GM23338 (cell line): ENCODE measurements around the gene PDE2A. TPM values are rescaled to one million over a fixed set of nuclear protein-coding genes. Genes with fewer than 3 reads are reported as not detected.
A peak's percentile ranks its signal among the peaks of the same experiment; 100 is the strongest.

ENCODE experiments used
- ATAC-seq: fragments of 200-7000 bp; cut with Tn5 transposase; 3 replicates; pipeline ENCODE4 v1.9.1; 2020
- DNase-seq: peaks from one replicate; pipeline ENCODE4 v3.0.0-alpha.2; 2015; ENCODE audit warnings: low spot score
- H2AFZ ChIP-seq: fragments of 200-600 bp; sonication (generic); 2 replicates; pipeline ENCODE4 v1.8.0; 2016; ENCODE audit warnings: antibody characterized with exemption, mild to moderate bottlenecking, moderate library complexity
- H3F3A ChIP-seq: fragments of 200-600 bp; sonication (generic); replicated peaks from 2 replicates; pipeline ENCODE4 v1.8.0; 2017; ENCODE audit warnings: antibody characterized with exemption, mixed run types, low read depth
- H3K27ac ChIP-seq: fragments of 200-600 bp; sonication (generic); 2 replicates; pipeline ENCODE4 v1.6.1; 2016; ENCODE audit warnings: low read depth
- H3K27me3 ChIP-seq: fragments of 200-600 bp; sonication (generic); 2 replicates; pipeline ENCODE4 v1.8.0; 2016; ENCODE audit warnings: mild to moderate bottlenecking, mixed run types, moderate library complexity; ENCODE audit not compliant: insufficient read depth
- H3K36me3 ChIP-seq: fragments of 200-600 bp; sonication (generic); 2 replicates; pipeline ENCODE4 v1.8.0; 2016; ENCODE audit warnings: mild to moderate bottlenecking; ENCODE audit not compliant: insufficient read depth
- H3K4me1 ChIP-seq: fragments of 200-600 bp; sonication (generic); 2 replicates; pipeline ENCODE4 v1.8.0; 2016; ENCODE audit warnings: mild to moderate bottlenecking, moderate library complexity; ENCODE audit not compliant: insufficient read depth
- H3K4me2 ChIP-seq: fragments of 200-600 bp; sonication (generic); 2 replicates; pipeline ENCODE4 v1.7.1; 2017; ENCODE audit warnings: mixed run types
- H3K4me3 ChIP-seq: fragments of 200-600 bp; sonication (generic); 2 replicates; pipeline ENCODE4 v1.6.1; 2016; ENCODE audit warnings: mixed run types
- H3K79me2 ChIP-seq: fragments of 200-600 bp; sonication (generic); replicated peaks from 2 replicates; pipeline ENCODE4 v1.8.0; 2017; ENCODE audit warnings: mild to moderate bottlenecking; ENCODE audit not compliant: insufficient read depth
- H3K9me2 ChIP-seq: fragments of 200-600 bp; sonication (generic); 2 replicates; pipeline ENCODE4 v1.8.0; 2017; ENCODE audit not compliant: insufficient read depth
- H4K20me1 ChIP-seq: fragments of 200-600 bp; sonication (generic); replicated peaks from 2 replicates; pipeline ENCODE4 v1.8.0; 2017; ENCODE audit warnings: mild to moderate bottlenecking; ENCODE audit not compliant: insufficient read depth
- H3K27ac Mint-ChIP-seq: 2 replicates; pipeline ENCODE4 v1.8.0; 2020; ENCODE audit warnings: inconsistent platforms, mild to moderate bottlenecking, moderate library complexity, mixed read lengths
- H3K27me3 Mint-ChIP-seq: 3 replicates; pipeline ENCODE4 v1.8.0; 2022; ENCODE audit warnings: low read depth, mild to moderate bottlenecking, moderate library complexity, mixed read lengths, inconsistent platforms; ENCODE audit not compliant: insufficient read depth, poor library complexity
- H3K36me3 Mint-ChIP-seq: 3 replicates; pipeline ENCODE4 v1.8.0; 2021; ENCODE audit warnings: low read depth, mild to moderate bottlenecking, inconsistent platforms, moderate library complexity, mixed read lengths
- H3K4me1 Mint-ChIP-seq: 3 replicates; pipeline ENCODE4 v1.8.0; 2020; ENCODE audit warnings: mild to moderate bottlenecking, inconsistent platforms, mixed read lengths
- H3K4me3 Mint-ChIP-seq: 3 replicates; pipeline ENCODE4 v1.8.0; 2021; ENCODE audit warnings: moderate library complexity, mild to moderate bottlenecking, inconsistent platforms, mixed read lengths
- H3K9me3 Mint-ChIP-seq: 3 replicates; pipeline ENCODE4 v1.8.0; 2020; ENCODE audit warnings: moderate library complexity, mild to moderate bottlenecking, inconsistent platforms, mixed read lengths
- CREB1 ChIP-seq: fragments of 250-450 bp; sonication (Bioruptor Pico); IDR thresholded peaks from 2 replicates; pipeline ENCODE4 v1.5.0; 2020; ENCODE audit warnings: low read depth, mild to moderate bottlenecking, moderate library complexity
- EZH2 ChIP-seq: fragments of 200-600 bp; sonication (generic); IDR thresholded peaks from one replicate; pipeline ENCODE4 v1.8.0; 2017; ENCODE audit warnings: antibody characterized with exemption, mild to moderate bottlenecking, low read depth; ENCODE audit not compliant: unreplicated experiment
- EZH2phosphoT487 ChIP-seq: fragments of 200-600 bp; sonication (generic); IDR thresholded peaks from one replicate; pipeline ENCODE4 v1.8.1; 2018; ENCODE audit warnings: antibody characterized with exemption; ENCODE audit not compliant: unreplicated experiment
- JUNB ChIP-seq: IDR thresholded peaks from one replicate; pipeline ENCODE4 v1.6.1; 2016; ENCODE audit warnings: antibody characterized with exemption; ENCODE audit not compliant: unreplicated experiment
- NANOG ChIP-seq: IDR thresholded peaks from 2 replicates; pipeline ENCODE4 v1.6.1; 2016; ENCODE audit warnings: antibody characterized with exemption, borderline replicate concordance
- POLR2AphosphoS5 ChIP-seq: IDR thresholded peaks from 2 replicates; pipeline ENCODE4 v1.6.1; 2016; ENCODE audit warnings: antibody characterized with exemption, low read depth
- STAT1 ChIP-seq: IDR thresholded peaks from one replicate; pipeline ENCODE4 v1.6.1; 2016; ENCODE audit warnings: antibody characterized with exemption; ENCODE audit not compliant: unreplicated experiment
- ZNF114 ChIP-seq: fragments of 250-450 bp; sonication (Bioruptor Pico); IDR thresholded peaks from 2 replicates; pipeline ENCODE4 v1.5.0; 2020; ENCODE audit warnings: mild to moderate bottlenecking, moderate library complexity
- ZNF331 ChIP-seq: fragments of 250-450 bp; sonication (Bioruptor Pico); IDR thresholded peaks from 2 replicates; pipeline ENCODE4 v1.5.0; 2020; ENCODE audit warnings: low read depth, mild to moderate bottlenecking, moderate library complexity
- ZNF462 ChIP-seq: fragments of 250-450 bp; sonication (Bioruptor Pico); IDR thresholded peaks from 2 replicates; pipeline ENCODE4 v1.5.0; 2020; ENCODE audit warnings: mild to moderate bottlenecking, moderate library complexity
- polyA plus RNA-seq: library from polyadenylated mRNA; unstranded; fragments of >200 nt; fragmentation: Nextera tagmentation; extraction: Ambion mirVana; gene quantifications from 2 replicates; pipeline ENCODE4 v1.2.1, GENCODE V29; 2016
- total RNA-seq: library from RNA; depleted of rRNA; stranded (reverse); fragments of >200 nt; shearing (Covaris generic); gene quantifications from 2 replicates; pipeline ENCODE4 v1.2.3, GENCODE V29; 2014
- TF ChIP-seq, protein P1 (sequence below): IDR thresholded peaks from 2 replicates; pipeline ENCODE4 v1.6.1; 2016; ENCODE audit warnings: antibody characterized with exemption
- TF ChIP-seq, protein P2 (sequence below), 2 experiments: fragments of 200-600 bp in 1 of 2; sonication (generic) in 1 of 2; conservative IDR thresholded peaks; 2 replicates each; pipeline versions ENCODE4 v1.5.1 to v1.6.1; 2016 to 2017; ENCODE audit warnings: antibody characterized with exemption in 2 of 2, low read depth in 2 of 2, mild to moderate bottlenecking in 2 of 2, moderate library complexity in 1 of 2
- TF ChIP-seq, protein P3 (sequence below): IDR thresholded peaks from one replicate; pipeline ENCODE4 v1.6.1; 2018; ENCODE audit warnings: antibody characterized with exemption; ENCODE audit not compliant: unreplicated experiment

The PDE2A gene
- total and polyA plus RNA-seq, 2 experiments from 2014 or later, result 4.3 to 16.2 TPM

DNA sequence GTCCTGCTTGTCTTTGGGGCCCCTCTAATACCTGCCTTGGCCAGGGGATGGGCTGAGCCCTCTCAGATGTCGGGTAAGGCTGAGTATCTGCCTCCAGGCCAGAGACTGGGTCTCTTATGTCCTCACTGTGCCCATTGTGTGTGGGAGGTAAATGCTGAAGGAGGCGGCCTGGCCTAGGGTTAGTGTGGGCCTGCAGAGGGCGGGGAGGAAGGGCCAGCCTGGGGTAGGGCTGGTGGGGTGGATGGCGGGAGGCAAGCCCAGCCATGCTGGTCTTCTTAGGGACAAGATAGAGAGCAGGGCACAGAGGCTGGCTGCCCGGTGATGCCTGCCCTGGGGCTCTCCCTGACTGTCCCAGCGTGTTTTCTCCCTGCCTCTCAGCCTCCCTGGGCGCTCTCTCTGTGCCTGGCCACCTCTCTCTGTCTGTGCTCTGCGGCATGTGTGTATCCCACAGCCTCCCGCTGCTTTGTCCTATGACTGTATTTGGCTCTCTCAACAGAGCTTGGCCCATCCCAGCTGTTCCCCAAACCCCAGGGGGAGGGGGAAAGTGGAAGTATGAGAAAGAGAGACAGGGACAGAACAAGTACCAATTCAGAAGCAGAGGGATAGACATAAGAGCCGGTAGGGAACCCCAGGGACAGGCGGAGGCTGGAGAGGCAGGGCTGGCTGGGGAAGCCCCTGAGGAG, 57.0 kb downstream of the PDE2A start:
- Histone ChIP-seq H2AFZ (no peak overlapping the region), H3K27ac (no peak overlapping the region), H3K4me1 (no peaks in the 10 kb centered on the region), H3F3A (no peaks in the 10 kb centered on the region), H3K4me2 (no peak overlapping the region), H3K27me3 (no peaks in the 10 kb centered on the region), H4K20me1 (no peaks in the 10 kb centered on the region), H3K36me3 (no peaks in the 10 kb centered on the region), H3K9me2 (no peaks in the 10 kb centered on the region), H3K4me3 (no peak overlapping the region), H3K79me2 (no peaks in the 10 kb centered on the region)
- H3K4me3 Mint-ChIP-seq, result no peak overlapping the region
- TF ChIP-seq EZH2phosphoT487 (no peak), NANOG (no peak), ZNF331 (CRISPR knock-in tag) (no peak), EZH2 (no peak), ZNF462 (CRISPR knock-in tag) (no peak), ZNF114 (CRISPR knock-in tag) (no peak), CREB1 (CRISPR knock-in tag) (no peak), JUNB (no peak), POLR2AphosphoS5 (no peak), STAT1 (no peak)
- TF ChIP-seq, protein P1, sequence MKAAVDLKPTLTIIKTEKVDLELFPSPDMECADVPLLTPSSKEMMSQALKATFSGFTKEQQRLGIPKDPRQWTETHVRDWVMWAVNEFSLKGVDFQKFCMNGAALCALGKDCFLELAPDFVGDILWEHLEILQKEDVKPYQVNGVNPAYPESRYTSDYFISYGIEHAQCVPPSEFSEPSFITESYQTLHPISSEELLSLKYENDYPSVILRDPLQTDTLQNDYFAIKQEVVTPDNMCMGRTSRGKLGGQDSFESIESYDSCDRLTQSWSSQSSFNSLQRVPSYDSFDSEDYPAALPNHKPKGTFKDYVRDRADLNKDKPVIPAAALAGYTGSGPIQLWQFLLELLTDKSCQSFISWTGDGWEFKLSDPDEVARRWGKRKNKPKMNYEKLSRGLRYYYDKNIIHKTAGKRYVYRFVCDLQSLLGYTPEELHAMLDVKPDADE, result no peak
- TF ChIP-seq, protein P2, sequence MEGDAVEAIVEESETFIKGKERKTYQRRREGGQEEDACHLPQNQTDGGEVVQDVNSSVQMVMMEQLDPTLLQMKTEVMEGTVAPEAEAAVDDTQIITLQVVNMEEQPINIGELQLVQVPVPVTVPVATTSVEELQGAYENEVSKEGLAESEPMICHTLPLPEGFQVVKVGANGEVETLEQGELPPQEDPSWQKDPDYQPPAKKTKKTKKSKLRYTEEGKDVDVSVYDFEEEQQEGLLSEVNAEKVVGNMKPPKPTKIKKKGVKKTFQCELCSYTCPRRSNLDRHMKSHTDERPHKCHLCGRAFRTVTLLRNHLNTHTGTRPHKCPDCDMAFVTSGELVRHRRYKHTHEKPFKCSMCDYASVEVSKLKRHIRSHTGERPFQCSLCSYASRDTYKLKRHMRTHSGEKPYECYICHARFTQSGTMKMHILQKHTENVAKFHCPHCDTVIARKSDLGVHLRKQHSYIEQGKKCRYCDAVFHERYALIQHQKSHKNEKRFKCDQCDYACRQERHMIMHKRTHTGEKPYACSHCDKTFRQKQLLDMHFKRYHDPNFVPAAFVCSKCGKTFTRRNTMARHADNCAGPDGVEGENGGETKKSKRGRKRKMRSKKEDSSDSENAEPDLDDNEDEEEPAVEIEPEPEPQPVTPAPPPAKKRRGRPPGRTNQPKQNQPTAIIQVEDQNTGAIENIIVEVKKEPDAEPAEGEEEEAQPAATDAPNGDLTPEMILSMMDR (conservative IDR thresholded peaks at IDR 0.05; ENCODE audit: low read depth in 2 of 2), result no peak
- TF ChIP-seq, protein P3, sequence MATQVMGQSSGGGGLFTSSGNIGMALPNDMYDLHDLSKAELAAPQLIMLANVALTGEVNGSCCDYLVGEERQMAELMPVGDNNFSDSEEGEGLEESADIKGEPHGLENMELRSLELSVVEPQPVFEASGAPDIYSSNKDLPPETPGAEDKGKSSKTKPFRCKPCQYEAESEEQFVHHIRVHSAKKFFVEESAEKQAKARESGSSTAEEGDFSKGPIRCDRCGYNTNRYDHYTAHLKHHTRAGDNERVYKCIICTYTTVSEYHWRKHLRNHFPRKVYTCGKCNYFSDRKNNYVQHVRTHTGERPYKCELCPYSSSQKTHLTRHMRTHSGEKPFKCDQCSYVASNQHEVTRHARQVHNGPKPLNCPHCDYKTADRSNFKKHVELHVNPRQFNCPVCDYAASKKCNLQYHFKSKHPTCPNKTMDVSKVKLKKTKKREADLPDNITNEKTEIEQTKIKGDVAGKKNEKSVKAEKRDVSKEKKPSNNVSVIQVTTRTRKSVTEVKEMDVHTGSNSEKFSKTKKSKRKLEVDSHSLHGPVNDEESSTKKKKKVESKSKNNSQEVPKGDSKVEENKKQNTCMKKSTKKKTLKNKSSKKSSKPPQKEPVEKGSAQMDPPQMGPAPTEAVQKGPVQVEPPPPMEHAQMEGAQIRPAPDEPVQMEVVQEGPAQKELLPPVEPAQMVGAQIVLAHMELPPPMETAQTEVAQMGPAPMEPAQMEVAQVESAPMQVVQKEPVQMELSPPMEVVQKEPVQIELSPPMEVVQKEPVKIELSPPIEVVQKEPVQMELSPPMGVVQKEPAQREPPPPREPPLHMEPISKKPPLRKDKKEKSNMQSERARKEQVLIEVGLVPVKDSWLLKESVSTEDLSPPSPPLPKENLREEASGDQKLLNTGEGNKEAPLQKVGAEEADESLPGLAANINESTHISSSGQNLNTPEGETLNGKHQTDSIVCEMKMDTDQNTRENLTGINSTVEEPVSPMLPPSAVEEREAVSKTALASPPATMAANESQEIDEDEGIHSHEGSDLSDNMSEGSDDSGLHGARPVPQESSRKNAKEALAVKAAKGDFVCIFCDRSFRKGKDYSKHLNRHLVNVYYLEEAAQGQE, result no peak
- no peaks in the 10 kb centered on the region for H3K36me3 Mint-ChIP-seq
- DNase-seq (no peak), ATAC-seq (peak; percentile 34)
- no peak overlapping the region for H3K27ac Mint-ChIP-seq
- H3K9me3 Mint-ChIP-seq, result no peaks in the 10 kb centered on the region
- H3K27me3 Mint-ChIP-seq, result peaks cover 11% of the 10 kb centered on the region
- H3K4me1 Mint-ChIP-seq, result peaks cover 17% of the 10 kb centered on the region
